HG02571 (cell line): ENCODE data around the gene CMBL.
"Not testable (repeated sequence)": the region's sequence is repeated elsewhere in the genome, so short reads cannot be mapped to it uniquely, and the experiment has no call there.

Source experiments
- ATAC-seq: cut with Tn5 transposase; IDR thresholded peaks from one replicate; pipeline ENCODE4 v1.9.1; 2021; ENCODE audit warnings: mild to moderate bottlenecking, moderate library complexity; ENCODE audit not compliant: unreplicated experiment

The CMBL gene

GRCh38 chr5:10286862-10287227 lies 20.9 kb downstream of the CMBL start:
- no peak for ATAC-seq

GRCh38 chr5:10286162-10286861 lies 21.4 kb downstream of the CMBL start:
- ATAC-seq: no peak

GRCh38 chr5:10285362-10285761 lies 22.3 kb downstream of the CMBL start:
- ATAC-seq: not testable (repeated sequence)

- peak; percentile 84 for ATAC-seq
Observed at GRCh38 chr5:10283927-10284635, 23.6 kb downstream of the CMBL start.

GRCh38 chr5:10279925-10280720 lies 27.6 kb downstream of the CMBL start:
- no peak for ATAC-seq

- ATAC-seq: no peak
Observed at GRCh38 chr5:10279328-10279727, 28.4 kb downstream of the CMBL start.

GRCh38 chr5:10278658-10279279 lies 28.9 kb downstream of the CMBL start:
- ATAC-seq: no peak

GRCh38 chr5:10277773-10278630 lies 29.7 kb downstream of the CMBL start:
- ATAC-seq: no peak

- ATAC-seq: no peak
Observed at GRCh38 chr5:10276691-10277090, 31.0 kb downstream of the CMBL start.

GRCh38 chr5:10275991-10276390 lies 31.7 kb downstream of the CMBL start:
- no peak for ATAC-seq

GRCh38 chr5:10275460-10275859 lies 32.2 kb downstream of the CMBL start:
- ATAC-seq: no peak

GRCh38 chr5:10272875-10273209 lies 34.9 kb downstream of the CMBL start:
- ATAC-seq: not testable (repeated sequence)

- ATAC-seq: no peak
Observed at GRCh38 chr5:10272053-10272874, 35.4 kb downstream of the CMBL start.

GRCh38 chr5:10268100-10268499 lies 39.6 kb downstream of the CMBL start:
- ATAC-seq: no peak

GRCh38 chr5:10266839-10267238 lies 40.9 kb downstream of the CMBL start:
- ATAC-seq: no peak

- no peak for ATAC-seq
Observed at GRCh38 chr5:10266137-10266536, 41.6 kb downstream of the CMBL start.

- ATAC-seq: no peak
Observed at GRCh38 chr5:10265245-10266109, 42.2 kb downstream of the CMBL start.

GRCh38 chr5:10264604-10265003 lies 43.1 kb downstream of the CMBL start:
- no peak for ATAC-seq

GRCh38 chr5:10262995-10263394 lies 44.7 kb downstream of the CMBL start:
- no peak for ATAC-seq
